ENCODE data around the gene ANKRD13A.

DNA sequence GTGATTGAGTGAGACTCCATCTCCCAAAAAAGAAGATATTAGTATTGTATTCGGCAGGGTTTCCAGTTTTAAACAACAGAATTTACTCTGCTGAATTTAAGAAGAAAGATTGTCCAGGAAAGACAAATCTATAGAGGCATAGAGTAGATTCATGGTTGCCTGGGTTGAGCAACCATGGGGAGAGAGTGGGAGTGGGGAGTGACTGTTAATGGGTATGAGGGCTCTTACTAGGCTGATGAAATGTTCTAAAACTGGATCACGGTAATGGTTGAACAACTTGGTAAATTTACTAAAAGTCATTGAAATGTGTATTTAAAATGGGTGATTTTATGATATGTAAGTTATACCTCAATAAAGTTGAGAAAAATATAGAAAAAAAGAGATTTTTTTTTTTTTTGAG is 63.0 kb downstream of the ANKRD13A start:
- TF ChIP-seq, protein P1, sequence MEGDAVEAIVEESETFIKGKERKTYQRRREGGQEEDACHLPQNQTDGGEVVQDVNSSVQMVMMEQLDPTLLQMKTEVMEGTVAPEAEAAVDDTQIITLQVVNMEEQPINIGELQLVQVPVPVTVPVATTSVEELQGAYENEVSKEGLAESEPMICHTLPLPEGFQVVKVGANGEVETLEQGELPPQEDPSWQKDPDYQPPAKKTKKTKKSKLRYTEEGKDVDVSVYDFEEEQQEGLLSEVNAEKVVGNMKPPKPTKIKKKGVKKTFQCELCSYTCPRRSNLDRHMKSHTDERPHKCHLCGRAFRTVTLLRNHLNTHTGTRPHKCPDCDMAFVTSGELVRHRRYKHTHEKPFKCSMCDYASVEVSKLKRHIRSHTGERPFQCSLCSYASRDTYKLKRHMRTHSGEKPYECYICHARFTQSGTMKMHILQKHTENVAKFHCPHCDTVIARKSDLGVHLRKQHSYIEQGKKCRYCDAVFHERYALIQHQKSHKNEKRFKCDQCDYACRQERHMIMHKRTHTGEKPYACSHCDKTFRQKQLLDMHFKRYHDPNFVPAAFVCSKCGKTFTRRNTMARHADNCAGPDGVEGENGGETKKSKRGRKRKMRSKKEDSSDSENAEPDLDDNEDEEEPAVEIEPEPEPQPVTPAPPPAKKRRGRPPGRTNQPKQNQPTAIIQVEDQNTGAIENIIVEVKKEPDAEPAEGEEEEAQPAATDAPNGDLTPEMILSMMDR (conservative IDR thresholded peaks at IDR 0.05; ENCODE audit: low read depth in 2 of 2): no peak
- TF ChIP-seq ZNF114 (CRISPR knock-in tag; IDR thresholded peaks at IDR 0.05) (no peak), POLR2AphosphoS5 (IDR thresholded peaks at IDR 0.05; ENCODE audit: low read depth) (no peak), CREB1 (CRISPR knock-in tag; IDR thresholded peaks at IDR 0.05; ENCODE audit: low read depth) (no peak), JUNB (IDR thresholded peaks at IDR 0.05; ENCODE audit: unreplicated experiment) (no peak), EZH2 (IDR thresholded peaks at IDR 0.05; ENCODE audit: low read depth, unreplicated experiment) (no peak), EZH2phosphoT487 (IDR thresholded peaks at IDR 0.05; ENCODE audit: unreplicated experiment) (no peak), NANOG (IDR thresholded peaks at IDR 0.05; ENCODE audit: borderline replicate concordance) (no peak)
- TF ChIP-seq, protein P2, sequence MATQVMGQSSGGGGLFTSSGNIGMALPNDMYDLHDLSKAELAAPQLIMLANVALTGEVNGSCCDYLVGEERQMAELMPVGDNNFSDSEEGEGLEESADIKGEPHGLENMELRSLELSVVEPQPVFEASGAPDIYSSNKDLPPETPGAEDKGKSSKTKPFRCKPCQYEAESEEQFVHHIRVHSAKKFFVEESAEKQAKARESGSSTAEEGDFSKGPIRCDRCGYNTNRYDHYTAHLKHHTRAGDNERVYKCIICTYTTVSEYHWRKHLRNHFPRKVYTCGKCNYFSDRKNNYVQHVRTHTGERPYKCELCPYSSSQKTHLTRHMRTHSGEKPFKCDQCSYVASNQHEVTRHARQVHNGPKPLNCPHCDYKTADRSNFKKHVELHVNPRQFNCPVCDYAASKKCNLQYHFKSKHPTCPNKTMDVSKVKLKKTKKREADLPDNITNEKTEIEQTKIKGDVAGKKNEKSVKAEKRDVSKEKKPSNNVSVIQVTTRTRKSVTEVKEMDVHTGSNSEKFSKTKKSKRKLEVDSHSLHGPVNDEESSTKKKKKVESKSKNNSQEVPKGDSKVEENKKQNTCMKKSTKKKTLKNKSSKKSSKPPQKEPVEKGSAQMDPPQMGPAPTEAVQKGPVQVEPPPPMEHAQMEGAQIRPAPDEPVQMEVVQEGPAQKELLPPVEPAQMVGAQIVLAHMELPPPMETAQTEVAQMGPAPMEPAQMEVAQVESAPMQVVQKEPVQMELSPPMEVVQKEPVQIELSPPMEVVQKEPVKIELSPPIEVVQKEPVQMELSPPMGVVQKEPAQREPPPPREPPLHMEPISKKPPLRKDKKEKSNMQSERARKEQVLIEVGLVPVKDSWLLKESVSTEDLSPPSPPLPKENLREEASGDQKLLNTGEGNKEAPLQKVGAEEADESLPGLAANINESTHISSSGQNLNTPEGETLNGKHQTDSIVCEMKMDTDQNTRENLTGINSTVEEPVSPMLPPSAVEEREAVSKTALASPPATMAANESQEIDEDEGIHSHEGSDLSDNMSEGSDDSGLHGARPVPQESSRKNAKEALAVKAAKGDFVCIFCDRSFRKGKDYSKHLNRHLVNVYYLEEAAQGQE (IDR thresholded peaks at IDR 0.05; ENCODE audit: unreplicated experiment): no peak
- TF ChIP-seq, protein P3, sequence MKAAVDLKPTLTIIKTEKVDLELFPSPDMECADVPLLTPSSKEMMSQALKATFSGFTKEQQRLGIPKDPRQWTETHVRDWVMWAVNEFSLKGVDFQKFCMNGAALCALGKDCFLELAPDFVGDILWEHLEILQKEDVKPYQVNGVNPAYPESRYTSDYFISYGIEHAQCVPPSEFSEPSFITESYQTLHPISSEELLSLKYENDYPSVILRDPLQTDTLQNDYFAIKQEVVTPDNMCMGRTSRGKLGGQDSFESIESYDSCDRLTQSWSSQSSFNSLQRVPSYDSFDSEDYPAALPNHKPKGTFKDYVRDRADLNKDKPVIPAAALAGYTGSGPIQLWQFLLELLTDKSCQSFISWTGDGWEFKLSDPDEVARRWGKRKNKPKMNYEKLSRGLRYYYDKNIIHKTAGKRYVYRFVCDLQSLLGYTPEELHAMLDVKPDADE (IDR thresholded peaks at IDR 0.05): no peak

Data from GM23338 (cell line).